Epidermal melanocyte (primary cell): ENCODE measurements around the gene NRIP1.
"Not testable (repeated sequence)": the region's sequence is repeated elsewhere in the genome, so short reads cannot be mapped to it uniquely, and the experiment has no call there.

Source experiments
- DNase-seq: peaks from one replicate; pipeline ENCODE4 v3.0.0; 2011; ENCODE audit warnings: low spot score; ENCODE audit not compliant: insufficient read length

NRIP1 gene

DNA sequence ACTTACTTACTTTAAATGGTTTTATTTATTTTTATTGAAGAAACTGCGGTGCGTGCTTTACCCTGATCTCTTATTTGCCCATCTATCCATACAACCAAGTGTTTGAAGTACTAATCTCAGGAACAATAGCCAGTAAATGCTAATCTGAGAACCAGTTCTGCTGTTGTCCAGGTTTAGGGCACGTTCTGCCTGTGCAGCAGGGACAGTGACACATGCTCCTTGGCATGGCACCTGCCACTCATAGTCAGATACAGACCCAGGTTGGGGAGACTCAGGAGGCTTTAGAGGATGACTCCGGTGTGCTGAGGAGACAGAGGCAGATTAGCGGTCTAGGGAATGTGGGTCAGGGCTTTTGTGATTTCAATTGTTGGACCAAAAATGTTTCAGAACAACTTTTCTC lies 83.6 kb downstream of the NRIP1 start:
- DNase-seq: no peak

DNA sequence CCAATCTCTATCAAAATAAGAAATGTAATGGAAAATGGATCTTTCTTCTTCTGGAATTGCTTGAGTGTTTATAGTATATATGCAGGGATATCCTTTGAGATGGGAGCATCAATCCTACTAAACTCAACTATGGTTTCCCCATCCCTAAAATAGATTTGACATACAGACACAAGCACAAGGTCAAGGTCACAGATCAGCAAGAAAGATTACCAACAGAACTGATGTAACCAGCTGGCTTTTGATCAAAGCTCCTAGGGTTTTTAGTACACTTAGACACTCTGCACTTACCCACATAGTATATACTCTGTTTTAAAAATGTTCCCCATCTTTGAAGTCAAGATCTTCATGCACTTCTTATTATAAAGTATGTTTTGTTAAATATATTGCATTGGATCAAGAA lies 85.5 kb downstream of the NRIP1 start:
- DNase-seq: no peak

DNA sequence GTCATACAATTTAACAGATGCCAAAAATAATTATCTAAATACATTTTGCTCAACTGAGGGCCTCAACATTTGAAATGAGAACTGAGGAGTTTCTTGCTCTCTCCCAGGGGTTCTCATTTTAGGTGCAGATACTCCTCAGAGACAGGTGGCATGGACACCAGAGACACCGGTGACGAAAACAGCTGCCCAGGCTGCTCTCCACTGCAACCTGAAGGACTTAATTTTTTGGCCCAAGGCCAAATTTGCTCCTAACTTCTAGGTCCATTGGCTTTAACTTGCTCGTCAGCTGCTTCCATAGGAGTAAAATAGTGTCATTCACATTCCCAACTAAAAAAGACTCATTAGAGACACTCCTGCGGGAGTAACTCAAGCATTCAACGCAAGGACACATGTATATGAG lies 87.0 kb downstream of the NRIP1 start:
- DNase-seq: no peak

DNA sequence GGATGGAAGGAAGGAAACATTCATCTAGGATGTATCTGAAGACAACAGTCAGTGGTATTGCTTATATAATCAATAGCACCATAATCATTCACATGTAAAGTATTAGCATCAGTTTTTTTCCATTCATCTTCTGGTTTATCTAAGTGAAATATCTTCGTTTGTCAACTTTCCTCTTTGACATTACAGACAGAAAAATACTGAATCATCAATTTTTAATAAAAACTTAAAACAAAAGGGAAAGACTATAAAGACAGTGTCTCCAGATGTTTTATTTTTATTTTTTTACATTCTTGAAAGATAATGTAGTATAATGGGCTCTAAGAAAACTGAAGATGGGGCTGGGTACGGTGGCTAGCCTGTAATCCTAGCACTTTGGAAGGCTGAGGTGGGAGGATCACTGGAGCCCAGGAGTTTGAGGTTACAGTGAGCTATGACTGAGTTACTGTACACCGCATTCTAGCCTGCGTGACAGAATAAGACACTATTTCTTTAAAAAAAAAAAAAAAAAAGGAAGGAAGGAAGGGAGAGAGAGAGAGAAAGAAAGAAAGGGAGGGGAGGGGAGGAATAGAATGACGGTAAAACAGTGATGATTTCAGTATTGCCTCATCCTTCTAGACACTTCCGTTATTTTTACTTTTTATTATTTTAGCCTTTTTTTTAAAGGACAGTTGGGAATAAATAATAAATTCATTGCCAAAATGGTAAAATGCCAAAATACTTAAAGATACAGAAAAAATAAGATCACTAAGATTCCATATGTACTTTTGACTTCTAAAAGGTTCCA lies 89.5 kb downstream of the NRIP1 start:
- no peak for DNase-seq

DNA sequence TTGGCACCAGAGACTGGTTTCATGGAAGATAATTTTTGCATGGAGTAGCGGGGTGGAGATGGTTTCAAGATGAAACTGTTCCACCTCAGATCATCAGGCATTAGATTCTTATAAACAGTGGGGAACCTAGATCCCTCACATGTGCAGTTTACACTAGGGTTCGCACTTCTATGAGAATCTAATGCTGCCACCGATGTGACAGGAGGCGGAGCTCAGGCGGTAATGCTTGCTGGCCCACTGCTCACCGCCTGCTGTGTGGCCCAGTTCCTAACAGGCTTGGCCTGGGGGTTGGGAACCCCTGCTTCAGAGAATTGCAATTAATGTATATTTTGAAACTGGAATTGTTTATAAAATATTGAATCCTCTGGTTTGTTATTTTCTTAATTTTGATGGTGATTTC lies 92.1 kb downstream of the NRIP1 start:
- DNase-seq: no peak

DNA sequence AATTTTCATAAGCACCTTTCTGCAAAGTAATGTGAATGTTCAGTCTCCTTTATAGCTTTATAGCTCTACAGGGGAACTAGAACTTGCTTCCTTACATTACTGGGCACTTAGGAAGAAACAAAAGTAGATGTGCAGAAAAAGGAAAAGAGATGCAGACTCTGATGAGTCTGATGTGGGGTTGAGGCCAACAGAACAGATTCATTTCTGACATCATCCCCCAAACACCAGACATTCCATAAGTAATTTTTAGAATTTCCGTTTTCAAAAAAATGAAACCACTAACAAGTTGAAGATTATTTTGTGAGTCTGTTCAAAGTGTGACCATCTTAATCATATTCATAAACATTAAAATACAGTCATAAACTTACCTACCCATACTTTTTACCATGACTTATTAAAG lies 96.0 kb downstream of the NRIP1 start:
- DNase-seq: no peak

DNA sequence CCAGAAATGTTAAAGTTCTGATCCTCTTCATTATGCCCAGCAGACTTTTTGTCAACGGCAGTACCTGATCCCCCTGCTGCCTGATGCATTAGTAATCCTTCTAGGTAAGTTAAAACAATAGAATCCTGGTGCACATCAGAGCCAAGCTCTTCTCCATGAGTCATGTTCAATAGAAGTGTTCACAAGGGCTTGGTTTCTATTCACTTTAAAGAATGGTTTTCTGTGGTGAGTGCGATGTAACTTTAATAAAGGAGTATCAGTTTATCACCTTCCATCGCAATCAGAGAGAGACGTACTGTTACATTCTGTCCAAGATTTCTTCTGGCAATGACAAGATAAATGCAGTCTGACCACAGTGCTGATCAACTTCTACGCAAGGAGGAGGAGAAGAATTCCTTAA lies 96.8 kb downstream of the NRIP1 start:
- no peak for DNase-seq

DNA sequence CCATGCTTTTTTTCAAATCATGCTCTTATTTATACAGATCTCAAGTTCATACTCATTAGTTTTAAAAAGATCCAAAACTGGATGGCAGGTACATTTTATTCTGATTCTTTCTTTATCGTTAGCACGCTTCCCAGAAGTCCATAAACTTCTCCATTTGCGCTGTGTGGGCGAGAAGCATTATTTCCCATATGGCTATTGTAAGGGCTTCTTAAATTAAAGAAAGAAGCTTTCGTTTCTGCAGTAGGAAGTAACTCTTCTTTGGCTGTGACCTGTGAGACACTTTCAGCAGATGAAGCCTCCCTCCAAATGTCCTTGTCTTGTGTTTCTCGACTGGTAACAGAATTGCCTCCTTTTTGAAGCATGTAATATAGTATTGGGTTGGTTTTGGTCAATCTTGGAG lies 100.2 kb downstream of the NRIP1 start:
- DNase-seq: no peak

DNA sequence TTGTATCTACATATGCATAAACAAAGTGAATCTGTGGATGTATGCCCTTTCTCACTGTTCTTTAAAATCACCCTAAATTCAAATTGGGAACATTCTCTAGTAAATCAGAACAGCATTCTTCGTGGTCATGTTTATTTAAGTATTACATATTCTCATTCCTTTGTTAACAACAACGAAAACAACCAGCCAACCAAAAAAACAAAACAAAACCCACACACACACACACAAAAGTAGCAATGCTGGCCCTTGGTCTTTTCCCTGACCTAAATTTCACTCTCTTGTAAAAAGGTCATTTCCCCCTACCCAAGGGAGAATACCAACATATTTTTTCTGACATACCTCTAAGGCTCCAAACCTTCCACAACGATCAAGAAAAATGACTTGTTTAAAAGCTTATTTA lies 102.6 kb downstream of the NRIP1 start:
- no peak for DNase-seq

DNA sequence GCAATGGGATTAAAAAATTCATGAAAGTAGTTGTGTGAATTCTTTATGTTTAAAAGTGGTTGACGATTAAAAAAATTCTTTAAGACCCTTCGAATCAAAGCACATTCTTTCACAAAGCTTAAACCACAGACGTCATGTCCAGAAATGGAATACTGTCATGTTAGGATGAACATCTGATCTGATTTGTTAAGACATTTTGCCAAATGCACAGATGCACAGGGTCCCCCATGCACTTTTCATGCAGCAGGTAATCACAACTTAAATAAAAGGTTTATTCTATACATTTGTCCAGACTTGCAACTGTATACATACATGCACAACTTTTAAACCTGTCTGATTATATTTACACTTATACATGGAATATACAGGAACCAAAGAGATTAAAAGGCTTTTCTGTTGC lies 103.3 kb downstream of the NRIP1 start:
- DNase-seq: no peak

DNA sequence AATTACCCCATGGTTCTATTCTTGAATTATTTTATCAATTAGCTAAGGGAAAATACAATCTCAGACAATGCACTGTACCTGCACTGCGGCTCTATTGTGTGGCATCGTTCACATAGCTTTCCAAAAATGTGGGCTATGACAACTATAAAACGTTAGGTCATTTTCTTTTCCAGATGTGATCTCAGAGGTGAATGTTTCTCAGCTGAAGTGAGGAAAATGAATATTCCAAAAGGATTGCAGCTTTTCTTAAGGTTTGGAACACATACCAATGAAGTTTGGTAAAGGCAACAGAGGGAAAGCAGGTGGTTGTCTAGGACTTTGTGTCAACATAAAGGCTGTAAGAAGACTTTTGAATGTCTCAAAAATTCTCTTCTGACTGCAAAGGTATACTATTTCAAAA lies 105.5 kb downstream of the NRIP1 start:
- no peak for DNase-seq

DNA sequence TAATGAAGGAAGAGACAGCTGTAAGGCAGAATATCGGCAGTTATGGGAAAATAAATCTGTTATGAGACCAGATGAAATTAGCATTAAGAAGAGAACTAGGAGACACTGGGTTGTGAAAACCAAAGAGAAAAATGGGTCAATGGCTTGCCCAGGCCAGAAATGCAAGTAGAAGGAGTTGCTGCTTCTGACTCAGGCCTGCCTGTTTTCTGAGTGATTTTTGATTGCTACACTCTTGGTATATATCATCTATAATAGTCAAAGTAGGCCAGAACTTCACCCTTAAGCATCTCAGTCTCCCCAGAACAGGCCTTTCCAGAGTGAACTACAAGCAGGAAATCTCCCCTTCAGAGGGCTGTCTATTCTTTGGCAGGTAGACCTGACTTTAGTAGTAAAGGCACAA lies 107.0 kb downstream of the NRIP1 start:
- no peak for DNase-seq

DNA sequence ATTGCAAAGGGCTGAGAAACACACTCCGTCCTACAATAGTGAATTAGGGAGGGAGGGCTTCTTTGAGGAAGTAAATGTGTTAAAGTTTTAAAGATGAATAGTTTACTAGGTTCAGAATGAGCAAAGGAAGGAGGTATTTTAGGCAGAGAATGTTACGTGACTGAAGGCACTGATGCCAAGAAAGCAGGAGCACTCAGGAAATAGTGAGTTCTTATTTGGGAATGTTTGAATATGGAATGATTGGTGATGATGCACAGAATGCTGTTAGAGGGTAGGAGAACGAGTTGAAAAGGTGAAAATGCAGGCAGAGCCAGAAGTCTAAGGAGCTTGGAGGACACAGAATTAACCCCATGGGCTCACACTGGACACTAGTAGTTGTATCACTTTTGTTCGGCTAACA lies 108.0 kb downstream of the NRIP1 start:
- DNase-seq: no peak

DNA sequence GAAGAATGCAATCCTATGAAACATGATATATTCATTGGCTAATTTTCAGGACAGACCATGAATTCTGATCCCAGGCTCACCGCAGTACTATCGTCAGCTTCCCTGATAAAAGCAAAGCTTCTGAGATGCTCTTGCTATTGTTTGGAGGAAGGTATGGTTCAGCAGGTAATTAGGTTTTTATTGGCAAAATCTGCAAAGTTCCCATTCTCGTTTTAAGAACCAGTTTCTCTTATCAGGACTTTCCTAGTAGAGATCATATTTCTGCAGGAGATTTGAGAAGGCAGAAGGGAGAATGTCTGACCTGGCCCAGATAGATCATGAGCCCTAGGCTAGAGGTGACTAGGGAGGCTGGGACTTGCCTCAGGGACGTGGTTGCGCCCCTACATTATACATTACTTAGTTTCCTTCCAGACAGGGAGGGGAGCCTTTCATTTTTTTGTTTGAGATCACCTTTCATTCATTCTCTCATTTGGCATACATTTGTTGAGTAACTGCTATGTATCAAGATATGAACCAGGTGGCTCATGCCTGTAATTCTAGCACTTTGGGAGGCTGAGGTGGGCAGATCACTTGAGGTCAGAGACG lies 108.8 kb downstream of the NRIP1 start:
- no peak for DNase-seq

DNA sequence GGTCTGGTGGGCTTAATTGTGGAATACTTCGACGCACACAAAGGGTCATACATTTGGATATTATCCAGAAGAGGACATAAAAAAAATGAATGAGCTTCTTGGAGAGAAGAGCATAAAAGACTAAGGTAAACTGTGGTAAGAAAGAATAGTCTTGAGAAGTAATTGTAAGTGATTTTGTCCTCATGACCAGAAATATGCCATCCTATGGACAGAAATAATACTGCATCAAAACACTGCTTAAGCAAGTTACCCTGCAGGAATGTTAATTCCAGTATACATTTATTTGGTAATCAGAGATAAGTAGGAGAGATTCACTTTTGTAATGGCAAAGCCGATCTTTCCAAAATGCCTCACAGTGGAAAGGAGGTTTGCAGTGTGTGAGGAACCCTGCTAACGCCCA lies 111.9 kb downstream of the NRIP1 start:
- DNase-seq: no peak

DNA sequence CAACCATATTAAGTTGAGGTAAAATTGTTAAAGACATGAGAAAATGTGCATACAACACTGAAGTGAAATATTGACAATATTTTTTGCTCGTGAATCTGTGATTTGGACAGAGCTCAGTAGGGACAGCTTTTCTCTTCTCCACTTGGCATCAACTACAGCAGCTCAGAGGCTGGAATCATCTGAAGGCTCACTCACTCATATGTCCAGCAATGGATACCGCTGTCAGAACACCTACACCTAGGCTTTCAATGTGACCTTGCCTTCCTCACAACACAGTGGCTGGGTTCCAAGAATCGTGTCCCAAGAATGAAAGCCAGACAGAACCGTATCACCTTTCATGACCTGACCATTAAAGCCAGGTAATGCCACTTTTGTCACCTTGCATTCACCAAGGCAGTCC lies 115.2 kb downstream of the NRIP1 start:
- DNase-seq: no peak

DNA sequence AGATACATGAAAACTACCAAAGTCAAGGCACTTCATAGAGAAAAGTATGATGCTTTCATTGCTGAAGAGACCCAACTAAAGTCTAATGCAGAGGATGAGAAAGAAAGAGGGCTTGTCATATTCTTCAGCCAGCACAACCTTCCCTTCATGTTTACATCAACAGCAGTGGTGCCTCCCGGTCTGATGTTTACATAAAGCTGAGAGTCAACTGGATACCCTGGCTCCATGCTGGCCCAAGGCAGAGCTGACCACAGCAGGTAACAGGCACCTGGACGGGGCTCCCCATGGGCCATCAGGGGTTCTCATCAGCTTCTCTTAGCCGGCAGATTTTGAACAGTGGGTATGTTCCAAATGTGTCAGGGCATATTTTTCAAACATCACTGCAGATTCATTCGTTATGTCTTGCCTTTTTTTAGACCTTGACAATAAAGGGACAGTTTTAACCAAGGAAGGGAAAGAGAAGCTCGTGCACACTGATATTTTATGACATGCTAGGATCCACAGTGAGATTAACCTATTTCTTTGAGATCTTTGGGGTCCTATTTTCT lies 117.1 kb downstream of the NRIP1 start:
- no peak for DNase-seq

DNA sequence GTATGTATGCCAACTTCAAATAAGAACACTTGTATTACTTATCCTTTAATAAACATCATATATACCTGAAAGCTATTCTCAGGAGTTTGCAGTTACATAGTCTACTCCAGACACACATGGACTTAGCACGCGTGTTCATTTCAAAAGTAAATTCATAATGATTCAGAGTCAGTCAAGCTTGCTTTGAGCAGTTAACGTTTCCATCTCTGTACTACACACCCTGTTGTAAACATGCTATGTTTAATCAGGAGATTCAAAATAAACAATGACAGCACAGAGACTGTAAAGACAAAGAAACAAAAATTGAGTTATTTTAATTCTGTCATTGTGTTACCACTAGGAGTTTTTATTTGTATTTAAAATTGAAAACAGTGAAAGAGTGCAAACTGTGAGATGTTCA lies 119.6 kb downstream of the NRIP1 start:
- DNase-seq: no peak

DNA sequence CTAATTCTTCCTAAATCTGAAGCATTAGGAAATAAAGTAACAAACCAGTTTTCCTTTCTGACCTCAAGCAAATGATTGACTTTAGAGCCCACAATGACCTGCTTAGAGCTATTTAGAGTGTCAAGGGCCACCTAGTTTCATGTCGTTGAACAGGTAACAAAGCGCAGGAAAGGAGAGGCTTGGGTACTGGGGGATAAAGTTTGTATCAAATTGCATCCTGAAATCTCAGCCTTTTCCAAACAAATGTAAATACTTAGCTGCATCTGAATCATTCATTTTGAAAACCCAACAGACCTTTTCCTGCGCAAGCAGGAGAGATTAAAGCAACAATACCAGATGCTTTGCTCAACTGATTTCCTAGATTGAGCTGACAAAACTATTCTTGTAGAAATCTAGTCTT lies 121.2 kb downstream of the NRIP1 start:
- DNase-seq: no peak

DNA sequence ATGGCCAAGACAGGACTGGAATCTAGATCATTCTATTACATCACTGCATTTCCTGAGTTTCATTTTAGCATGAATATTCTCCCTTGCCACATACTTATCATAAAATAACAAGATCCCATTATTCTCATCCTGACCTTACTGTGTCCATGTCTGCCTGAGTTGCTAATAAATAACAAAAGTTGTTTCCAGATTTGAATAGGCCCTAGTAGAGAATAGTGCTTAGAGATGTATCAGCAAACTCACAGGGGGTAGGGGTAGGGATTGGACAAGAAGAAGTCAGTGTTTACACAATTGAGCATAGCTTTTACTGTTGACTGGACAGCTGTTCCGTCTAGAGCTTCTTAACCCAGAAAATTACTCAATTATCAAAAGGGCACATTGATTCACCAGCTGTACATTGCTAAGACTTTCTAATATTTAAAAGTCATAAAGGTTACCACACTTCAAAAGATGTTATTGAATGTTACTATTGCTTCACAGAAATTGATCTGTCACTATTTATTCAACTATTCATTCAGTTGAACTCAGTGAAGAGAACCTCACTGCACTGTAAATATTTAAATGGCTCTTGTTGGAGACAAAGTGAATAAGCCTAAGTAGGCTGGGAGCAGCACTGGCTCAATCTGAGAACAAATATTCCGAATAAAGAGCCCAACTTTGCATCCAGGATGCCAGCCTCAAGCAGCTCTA lies 121.9 kb downstream of the NRIP1 start:
- DNase-seq: no peak

DNA sequence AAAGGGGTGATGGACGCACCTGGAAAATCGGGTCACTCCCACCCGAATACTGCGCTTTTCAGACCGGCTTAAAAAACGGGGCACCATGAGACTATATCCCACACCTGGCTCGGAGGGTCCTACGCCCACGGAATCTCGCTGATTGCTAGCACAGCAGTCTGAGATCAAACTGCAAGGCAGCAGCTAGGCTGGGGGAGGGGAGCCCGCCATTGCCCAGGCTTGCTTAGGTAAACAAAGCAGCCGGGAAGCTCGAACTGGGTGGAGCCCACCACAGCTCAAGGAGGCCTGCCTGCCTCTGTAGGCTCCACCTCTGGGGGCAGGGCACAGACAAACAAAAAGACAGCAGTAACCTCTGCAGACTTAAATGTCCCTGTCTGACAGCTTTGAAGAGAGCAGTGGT lies 137.5 kb downstream of the NRIP1 start:
- DNase-seq: not testable (repeated sequence)

DNA sequence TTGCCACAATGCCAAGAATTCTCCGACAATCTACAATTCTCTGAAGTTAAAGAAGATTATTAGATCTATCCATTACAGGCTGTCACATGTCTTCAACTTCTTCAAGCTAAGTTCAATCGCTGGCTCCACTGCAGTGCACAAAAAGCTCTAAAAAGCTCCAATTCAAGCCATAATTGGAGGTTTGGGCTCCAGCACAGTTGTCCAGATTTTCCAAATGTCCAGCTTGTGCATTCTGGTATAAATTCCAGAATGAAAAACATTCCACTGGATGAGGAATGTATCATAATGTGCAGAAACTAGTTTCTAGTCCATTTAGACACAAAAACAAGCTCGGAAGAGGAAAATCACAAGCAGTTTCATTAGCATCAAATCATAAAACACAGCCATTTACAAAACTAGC lies 138.6 kb downstream of the NRIP1 start:
- no peak for DNase-seq

DNA sequence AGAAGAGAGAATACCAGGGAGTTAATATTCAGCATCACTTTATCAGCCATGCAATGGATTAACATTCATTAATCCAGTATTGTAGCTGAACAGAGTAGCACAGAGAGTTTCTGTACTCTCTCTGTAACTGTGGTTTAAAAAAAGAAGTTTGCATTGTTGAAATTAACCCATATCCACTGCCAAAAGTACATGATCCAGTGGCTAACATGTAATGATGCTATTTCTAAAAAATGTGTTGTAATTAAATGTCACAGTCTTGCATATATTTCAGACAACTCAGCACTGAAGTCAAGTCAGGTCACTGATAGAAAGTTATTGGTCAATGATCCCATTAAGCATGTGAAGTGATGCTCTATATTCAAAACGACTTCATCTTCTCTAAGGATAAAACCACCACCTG lies 141.3 kb downstream of the NRIP1 start:
- no peak for DNase-seq
